Colonic mucosa (tissue), 4 donors: Measurements from ENCODE around the gene TBC1D17. TPM values are rescaled to one million over a fixed set of nuclear protein-coding genes. Genes with fewer than 3 reads are reported as not detected.

Experiments used
- DNase-seq: peaks from one replicate; pipeline ENCODE4 v3.0.0-alpha.2; 2020
- H3K27ac ChIP-seq: fragments of 200-600 bp; one replicate; pipeline ENCODE4 v1.8.0; 2021
- H3K27me3 ChIP-seq: fragments of 200-600 bp; one replicate; pipeline ENCODE4 v1.8.0; 2021
- H3K36me3 ChIP-seq: fragments of 200-600 bp; one replicate; pipeline ENCODE4 v1.8.0; 2021
- H3K4me1 ChIP-seq: fragments of 200-600 bp; one replicate; pipeline ENCODE4 v1.8.0; 2021; ENCODE audit warnings: mild to moderate bottlenecking
- H3K4me3 ChIP-seq: fragments of 200-600 bp; one replicate; pipeline ENCODE4 v1.8.0; 2021
- H3K9ac ChIP-seq, 2 donors: one replicate each; pipeline ENCODE4 v1.7.0; 2013; ENCODE audit warnings: control low read depth in 2 of 2, low read depth in 2 of 2, low read length in 2 of 2
- H3K9me3 ChIP-seq: fragments of 200-600 bp; one replicate; pipeline ENCODE4 v1.8.0; 2021
- CTCF ChIP-seq: fragments of 200-600 bp; IDR thresholded peaks from one replicate; pipeline ENCODE4 v1.8.0; 2022; ENCODE audit warnings: antibody characterized with exemption, mild to moderate bottlenecking
- intact Hi-C: fragments of 100-400 bp; cut with DNase I; formaldehyde crosslinking; loops from one replicate; pipeline ENCODE4 v1.14.1; 2022
- total RNA-seq, 2 donors: library from RNA; stranded (reverse); fragmentation: NEBNext Ultra II Directional in 1 of 2; extraction: Animal tissue kit (Norgen Biotek cat#: 25700) in 1 of 2; gene quantifications; one replicate each; pipeline ENCODE4 v1.2.1, GENCODE V29; 2021
- donor health status: healthy.
- donor health status: DM: no; HTN: no; CAD: no.
- donor health status: DM: no; HTN: no; CAD: no.

The TBC1D17 gene
- total RNA-seq, 2 donors from 2014 or later: 29.4 to 33.7 TPM

DNA sequence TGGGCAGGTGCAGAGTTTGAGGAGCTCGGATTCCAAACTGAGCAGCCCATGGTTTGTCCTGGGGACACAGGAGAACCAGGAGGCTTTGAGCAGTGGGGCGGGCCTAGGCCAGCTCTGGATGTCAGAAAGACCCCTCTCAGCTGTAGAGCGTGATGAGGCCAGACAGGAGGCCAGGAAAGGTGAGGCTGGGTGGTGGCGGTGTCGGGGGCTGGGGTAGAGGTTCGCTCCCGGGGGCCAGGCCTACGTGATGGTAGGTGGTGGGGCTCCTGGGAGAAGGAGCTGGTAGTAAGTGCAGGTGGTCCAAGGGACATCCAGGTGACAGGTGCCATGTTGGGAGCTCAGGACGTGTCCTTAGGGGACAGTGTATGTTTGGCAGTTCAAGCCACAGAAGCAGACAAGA lies 40.1 kb upstream of the TBC1D17 start:
- H3K9ac ChIP-seq: no peak overlapping the region
- no peak overlapping the region for H3K27ac ChIP-seq
- intact Hi-C loops: no loop called here
- H3K27me3 ChIP-seq: no peaks in the 10 kb centered on the region
- no peak for DNase-seq
- H3K4me3 ChIP-seq: no peak overlapping the region
- no peak for TF ChIP-seq CTCF
- no peaks in the 10 kb centered on the region for H3K4me1 ChIP-seq
- H3K9me3 ChIP-seq: no peaks in the 10 kb centered on the region
- H3K36me3 ChIP-seq: peaks cover 9% of the 10 kb centered on the region

- no peak for DNase-seq
- Histone ChIP-seq H3K9ac (no peak overlapping the region), H3K36me3 (peaks cover 9% of the 10 kb centered on the region), H3K27ac (no peak overlapping the region), H3K4me1 (no peaks in the 10 kb centered on the region), H3K27me3 (no peaks in the 10 kb centered on the region), H3K4me3 (no peak overlapping the region), H3K9me3 (no peaks in the 10 kb centered on the region)
- intact Hi-C loops: no loop called here
- no peak for TF ChIP-seq CTCF
Measured at GRCh38 chr19:49838885-49839588, 38.5 kb upstream of the TBC1D17 start.

GRCh38 chr19:49839713-49840112 lies 37.8 kb upstream of the TBC1D17 start:
- no peak overlapping the region for H3K4me3 ChIP-seq
- TF ChIP-seq CTCF: no peak
- H3K9me3 ChIP-seq: no peaks in the 10 kb centered on the region
- H3K9ac ChIP-seq: no peak overlapping the region
- intact Hi-C loops: no loop called here
- no peak overlapping the region for H3K27ac ChIP-seq
- no peak for DNase-seq
- H3K4me1 ChIP-seq: no peaks in the 10 kb centered on the region
- no peaks in the 10 kb centered on the region for H3K27me3 ChIP-seq
- H3K36me3 ChIP-seq: peaks cover 9% of the 10 kb centered on the region

- H3K9ac ChIP-seq: no peak overlapping the region
- DNase-seq: no peak
- no peaks in the 10 kb centered on the region for H3K9me3 ChIP-seq
- TF ChIP-seq CTCF: no peak
- H3K4me1 ChIP-seq: no peaks in the 10 kb centered on the region
- no peaks in the 10 kb centered on the region for H3K27me3 ChIP-seq
- intact Hi-C loops: no loop called here
- peaks cover 9% of the 10 kb centered on the region for H3K36me3 ChIP-seq
- H3K4me3 ChIP-seq: no peak overlapping the region
- H3K27ac ChIP-seq: no peak overlapping the region
Measured at GRCh38 chr19:49840321-49840720, 37.2 kb upstream of the TBC1D17 start.

- no peak for DNase-seq
- no peak overlapping the region for H3K27ac ChIP-seq
- no peaks in the 10 kb centered on the region for H3K4me1 ChIP-seq
- no peak overlapping the region for H3K4me3 ChIP-seq
- intact Hi-C loops: no loop called here
- no peaks in the 10 kb centered on the region for H3K9me3 ChIP-seq
- H3K9ac ChIP-seq: no peak overlapping the region
- H3K36me3 ChIP-seq: peaks cover 4% of the 10 kb centered on the region
- no peaks in the 10 kb centered on the region for H3K27me3 ChIP-seq
- no peak for TF ChIP-seq CTCF
Measured at GRCh38 chr19:49840736-49841249, 36.7 kb upstream of the TBC1D17 start.
